ENCODE data around the gene SNCA. TPM values are rescaled to one million over a fixed set of nuclear protein-coding genes. Genes with fewer than 3 reads are reported as not detected.

SNCA gene
- total RNA-seq, 1 donor from 2014 or later = 7.0 TPM

- TF ChIP-seq CTCF (IDR thresholded peaks at IDR 0.05; ENCODE audit: borderline replicate concordance) = no peak
- no peak for DNase-seq
- Histone ChIP-seq H3K4me1 (no peaks in the 10 kb centered on the region), H3K27me3 (ENCODE audit: low read depth) (no peaks in the 10 kb centered on the region), H3K36me3 (no peaks in the 10 kb centered on the region), H3K4me3 (no peak overlapping the region), H3K9me3 (replicated peaks) (peaks cover 14% of the 10 kb centered on the region), H3K27ac (replicated peaks) (no peak overlapping the region)
- intact Hi-C loops (cut with micrococcal nuclease) = no loop called here
These were observed 162.0 kb downstream of the SNCA start for GRCh38 chr4:89674876-89675459.

Other genes starting within 250 kb of the SNCA start
- 2.4 TPM for gene MMRN1, start 57.7 kb upstream of the SNCA start, total RNA-seq